Suprapubic skin (tissue), 4 donors: ENCODE data around the gene SEC14L1. TPM values are rescaled to one million over a fixed set of nuclear protein-coding genes. Genes with fewer than 3 reads are reported as not detected.

Source experiments
- DNase-seq, 2 donors: peaks; one replicate each; pipeline ENCODE4 v3.0.0-alpha.2; 2019; ENCODE audit warnings: low spot score in 2 of 2
- H3K27ac ChIP-seq: fragments of 200-600 bp; sonication (generic); one replicate; pipeline ENCODE4 v1.5.1; 2019
- H3K27me3 ChIP-seq: fragments of 200-600 bp; sonication (generic); one replicate; pipeline ENCODE4 v1.5.1; 2019
- H3K36me3 ChIP-seq: fragments of 200-600 bp; sonication (generic); one replicate; pipeline ENCODE4 v1.5.1; 2019
- H3K4me1 ChIP-seq: fragments of 200-600 bp; sonication (generic); one replicate; pipeline ENCODE4 v1.5.1; 2019
- H3K4me3 ChIP-seq: fragments of 200-600 bp; sonication (generic); one replicate; pipeline ENCODE4 v1.5.1; 2019; ENCODE audit warnings: mild to moderate bottlenecking
- H3K9me3 ChIP-seq: fragments of 200-600 bp; sonication (generic); one replicate; pipeline ENCODE4 v1.5.1; 2019
- CTCF ChIP-seq, 2 donors: fragments of 200-600 bp in 1 of 2; fragments of 450-650 bp in 1 of 2; sonication (generic) in 1 of 2; IDR thresholded peaks; one replicate each; pipeline ENCODE4 v1.5.1; 2016 to 2019; ENCODE audit warnings: antibody characterized with exemption in 2 of 2, mild to moderate bottlenecking in 1 of 2, moderate library complexity in 1 of 2
- EP300 ChIP-seq: sonication (generic); formaldehyde crosslinking; IDR thresholded peaks from one replicate; pipeline ENCODE4 v1.6.1; 2017; ENCODE audit warnings: antibody characterized with exemption
- POLR2A ChIP-seq, 2 donors: fragments of 450-650 bp; IDR thresholded peaks; one replicate each; pipeline ENCODE4 v1.6.1; 2017; ENCODE audit warnings: antibody characterized with exemption in 2 of 2, mild to moderate bottlenecking in 2 of 2, moderate library complexity in 2 of 2
- POLR2AphosphoS5 ChIP-seq, 3 donors: sonication (generic); formaldehyde crosslinking; IDR thresholded peaks; one replicate each; pipeline ENCODE4 v1.6.1; 2017; ENCODE audit warnings: antibody characterized with exemption in 3 of 3
- WGBS: methylation state at CpG from one replicate; pipeline ENCODE4 v1.1.5; 2018; 5-methylcytosine and 5-hydroxymethylcytosine counted together
- total RNA-seq, 4 donors: library from RNA; depleted of rRNA; stranded (reverse); fragments of >200 nt; gene quantifications; one replicate each; pipeline ENCODE4 v1.1.0, GENCODE V29; 2016

SEC14L1 gene
- total RNA-seq, 4 donors from 2014 or later: 35.5 to 87.3 (median 51.6) TPM

GRCh38 chr17:77194179-77194578, 53.4 kb downstream of the SEC14L1 start:
- Histone ChIP-seq H3K36me3 (peaks cover 76% of the 10 kb centered on the region), H3K9me3 (no peaks in the 10 kb centered on the region), H3K4me3 (no peak overlapping the region), H3K4me1 (no peaks in the 10 kb centered on the region), H3K27me3 (no peaks in the 10 kb centered on the region), H3K27ac (no peak overlapping the region)
- 97% methylated on average over 7 of the region's 7 CpGs for WGBS
- DNase-seq: no peak
- TF ChIP-seq POLR2AphosphoS5 (IDR thresholded peaks at IDR 0.05) (no peak), CTCF (IDR thresholded peaks at IDR 0.05) (no peak), POLR2A (IDR thresholded peaks at IDR 0.05) (no peak), EP300 (no peak)

- Histone ChIP-seq H3K27ac (no peak overlapping the region), H3K4me3 (no peak overlapping the region), H3K4me1 (peaks cover 10% of the 10 kb centered on the region), H3K27me3 (no peaks in the 10 kb centered on the region), H3K36me3 (peaks cover 86% of the 10 kb centered on the region), H3K9me3 (no peaks in the 10 kb centered on the region)
- TF ChIP-seq POLR2AphosphoS5 (IDR thresholded peaks at IDR 0.05) (no peak), POLR2A (IDR thresholded peaks at IDR 0.05) (no peak), CTCF (IDR thresholded peaks at IDR 0.05) (no peak), EP300 (no peak)
- WGBS: 78% methylated on average over 5 of the region's 5 CpGs
- no peak for DNase-seq
Measured at GRCh38 chr17:77196251-77196650, 55.5 kb downstream of the SEC14L1 start.

GRCh38 chr17:77197115-77197514, 56.3 kb downstream of the SEC14L1 start:
- no peak for DNase-seq
- no peak overlapping the region for H3K4me3 ChIP-seq
- H3K4me1 ChIP-seq: peaks cover 11% of the 10 kb centered on the region
- 94% methylated on average over 9 of the region's 9 CpGs for WGBS
- H3K9me3 ChIP-seq: no peaks in the 10 kb centered on the region
- no peak overlapping the region for H3K27ac ChIP-seq
- H3K27me3 ChIP-seq: no peaks in the 10 kb centered on the region
- H3K36me3 ChIP-seq: peaks cover 86% of the 10 kb centered on the region
- TF ChIP-seq POLR2AphosphoS5 (IDR thresholded peaks at IDR 0.05): no peak
- TF ChIP-seq CTCF (IDR thresholded peaks at IDR 0.05): no peak
- no peak for TF ChIP-seq POLR2A (IDR thresholded peaks at IDR 0.05)
- TF ChIP-seq EP300: no peak

- TF ChIP-seq CTCF (IDR thresholded peaks at IDR 0.05) (no peak), POLR2A (IDR thresholded peaks at IDR 0.05) (no peak), EP300 (no peak), POLR2AphosphoS5 (IDR thresholded peaks at IDR 0.05) (no peak)
- H3K27ac ChIP-seq: peak overlapping the region; percentile 5
- H3K4me3 ChIP-seq: no peak overlapping the region
- H3K9me3 ChIP-seq: no peaks in the 10 kb centered on the region
- H3K36me3 ChIP-seq: peaks cover 80% of the 10 kb centered on the region
- DNase-seq: no peak
- no peaks in the 10 kb centered on the region for H3K27me3 ChIP-seq
- 25% methylated on average over 10 of the region's 10 CpGs for whole genome bisulfite sequencing
- peaks cover 11% of the 10 kb centered on the region for H3K4me1 ChIP-seq
Measured at GRCh38 chr17:77200711-77201110, 59.9 kb downstream of the SEC14L1 start.

GRCh38 chr17:77203436-77203835, 62.7 kb downstream of the SEC14L1 start:
- H3K9me3 ChIP-seq: no peaks in the 10 kb centered on the region
- no peak for DNase-seq
- no peak overlapping the region for H3K27ac ChIP-seq
- no peaks in the 10 kb centered on the region for H3K27me3 ChIP-seq
- 93% methylated on average over 12 of the region's 12 CpGs for WGBS
- TF ChIP-seq EP300 (no peak), POLR2A (IDR thresholded peaks at IDR 0.05) (no peak), POLR2AphosphoS5 (IDR thresholded peaks at IDR 0.05) (no peak), CTCF (IDR thresholded peaks at IDR 0.05) (no peak)
- H3K4me1 ChIP-seq: peaks cover 11% of the 10 kb centered on the region
- H3K36me3 ChIP-seq: peaks cover 82% of the 10 kb centered on the region
- H3K4me3 ChIP-seq: no peak overlapping the region
